A172 (cell line): Measurements from ENCODE around the gene RAB40B. TPM values are rescaled to one million over a fixed set of nuclear protein-coding genes. Genes with fewer than 3 reads are reported as not detected.

Experiments used
- DNase-seq: peaks from one replicate; pipeline ENCODE4 v3.0.0-alpha.2; 2015; ENCODE audit warnings: low spot score
- total RNA-seq: library from RNA; depleted of rRNA; stranded (reverse); fragments of >200 nt; shearing (Covaris generic); gene quantifications from 2 replicates; pipeline ENCODE4 v1.2.3, GENCODE V29; 2014

RAB40B gene
- total RNA-seq, 1 experiment from 2014 or later = 9.9 TPM

DNA sequence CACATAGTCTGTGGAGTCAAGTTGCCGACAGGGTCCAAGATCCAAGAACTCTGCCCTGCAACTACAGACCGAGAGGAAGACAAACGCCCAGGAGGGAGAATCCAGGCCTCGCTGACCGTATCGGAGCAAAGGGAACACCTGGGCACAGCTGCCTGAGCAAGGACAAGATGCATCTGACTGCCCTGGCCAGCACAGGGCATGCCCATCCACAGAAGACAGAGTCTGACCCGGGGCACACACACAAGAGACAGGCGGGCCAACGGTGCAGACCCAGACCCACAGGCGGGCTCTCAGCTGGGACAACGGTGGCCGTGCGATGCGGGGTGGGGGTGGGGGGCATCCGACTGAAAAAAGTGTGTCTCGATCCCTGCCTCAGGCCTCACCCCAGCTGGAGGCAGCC is 6.2 kb downstream of the RAB40B start:
- no peak for DNase-seq

DNA sequence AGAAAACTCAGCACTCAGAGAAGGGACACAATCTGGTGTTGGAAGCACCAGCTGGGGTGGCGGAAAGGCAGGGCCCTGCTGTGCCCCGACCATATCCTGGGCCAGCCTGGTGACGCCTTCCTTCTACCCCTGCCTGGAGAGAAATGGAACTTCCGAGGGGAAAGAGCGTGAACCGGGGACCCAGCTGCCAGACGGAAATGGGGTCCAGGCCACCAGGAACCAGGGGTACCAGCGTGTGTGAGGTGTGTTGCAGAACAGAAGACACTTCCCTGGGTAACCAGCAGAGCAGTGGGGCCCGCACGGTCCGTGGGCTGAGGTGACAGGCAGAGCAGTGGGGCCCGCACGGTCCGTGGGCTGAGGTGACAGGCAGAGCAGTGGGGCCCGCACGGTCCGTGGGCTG is 6.8 kb downstream of the RAB40B start:
- no peak for DNase-seq

DNA sequence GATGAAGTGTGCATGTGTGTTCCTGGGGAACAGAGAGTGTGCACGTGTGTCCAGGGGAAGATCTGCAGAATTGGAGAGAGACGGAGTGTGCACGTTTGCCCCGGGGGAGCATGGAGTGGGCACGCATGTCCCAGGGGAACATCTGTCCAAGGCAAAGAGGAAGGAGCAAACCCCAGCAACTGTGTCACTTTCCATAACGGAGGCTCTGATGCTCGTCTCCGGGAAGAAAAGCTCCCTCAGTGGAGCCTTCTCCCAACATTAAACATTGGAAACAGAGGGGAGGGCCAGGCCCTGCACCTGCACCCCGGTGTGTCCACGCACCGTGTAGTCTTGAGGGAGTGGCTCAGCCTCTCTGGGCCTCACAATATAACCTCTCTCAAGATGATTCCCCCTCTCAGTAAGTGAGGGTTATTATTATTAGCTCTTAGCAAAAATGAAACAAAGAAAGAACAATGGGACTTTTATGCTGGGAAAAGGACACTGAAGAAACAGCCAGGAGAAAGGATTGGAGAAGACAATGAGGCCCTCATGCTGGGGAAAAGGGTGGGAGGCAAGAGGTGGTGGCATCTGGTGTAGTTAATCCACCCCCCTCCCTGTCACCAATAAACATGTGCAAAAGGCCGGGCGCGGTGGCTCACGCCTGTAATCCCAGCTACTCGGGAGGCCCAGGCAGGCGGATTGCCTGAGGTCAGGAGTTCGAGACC is 7.6 kb downstream of the RAB40B start:
- no peak for DNase-seq

DNA sequence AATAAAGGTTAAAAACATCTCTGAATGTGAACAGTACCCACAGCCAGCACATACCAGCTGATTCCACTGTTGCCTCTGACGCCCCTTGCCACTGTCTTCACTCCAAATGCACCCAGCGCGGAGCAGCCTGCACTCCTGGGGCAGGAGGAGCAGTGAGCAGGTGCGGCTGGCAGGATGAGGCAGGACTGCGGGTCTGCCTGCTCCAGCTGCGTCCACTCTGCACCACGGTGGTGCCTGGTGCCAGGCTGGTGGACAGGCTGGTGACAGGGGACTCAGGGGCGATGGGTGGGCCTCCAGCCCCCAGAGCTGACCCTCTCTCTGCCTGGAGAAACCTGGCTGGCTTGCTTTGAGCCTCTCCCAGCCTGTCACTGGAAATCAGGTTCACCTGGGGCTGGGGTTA is 9.4 kb downstream of the RAB40B start:
- no peak for DNase-seq

DNA sequence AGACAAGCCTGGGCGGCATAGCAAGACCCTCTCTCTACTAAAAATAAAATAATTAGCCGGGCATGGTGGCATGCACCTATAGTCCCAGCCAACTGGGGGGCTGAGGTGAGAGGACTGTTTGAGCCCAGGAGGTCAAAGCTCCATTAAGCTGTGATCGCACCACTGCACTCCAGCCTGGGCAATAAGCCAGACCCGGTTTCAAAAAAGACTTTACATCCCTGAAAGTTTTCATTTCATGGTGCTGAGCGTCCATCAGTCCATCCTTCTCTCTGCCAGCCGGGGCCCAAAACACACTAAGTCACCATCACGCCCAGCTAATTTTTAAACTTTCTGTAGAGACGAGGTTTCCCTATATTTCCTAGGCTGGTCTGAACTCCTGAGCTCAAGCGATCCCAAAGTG is 10.6 kb downstream of the RAB40B start:
- no peak for DNase-seq

DNA sequence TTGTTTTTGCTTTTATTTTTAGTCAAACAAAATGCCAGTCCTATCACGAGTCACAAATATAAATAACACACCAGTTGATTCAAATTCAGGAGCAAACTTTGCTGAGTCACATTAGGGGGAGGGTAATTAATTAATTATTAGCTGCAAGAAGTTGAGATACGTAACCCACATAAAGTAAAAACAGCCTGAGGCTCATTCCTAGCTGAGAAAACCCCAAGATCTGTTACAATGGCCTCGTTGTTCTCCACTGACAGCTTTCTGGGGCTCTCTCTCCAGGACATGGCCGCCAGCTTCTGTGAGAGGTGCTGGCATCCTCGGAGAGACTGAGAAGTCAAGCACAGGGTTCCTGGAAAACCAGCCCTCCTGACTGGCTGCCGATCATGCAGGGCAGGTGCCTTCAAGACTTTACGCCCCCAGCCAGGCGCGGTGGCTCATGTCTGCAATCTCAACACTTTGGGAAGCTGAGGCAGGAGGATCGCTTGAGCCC is 11.1 kb downstream of the RAB40B start:
- no peak for DNase-seq

DNA sequence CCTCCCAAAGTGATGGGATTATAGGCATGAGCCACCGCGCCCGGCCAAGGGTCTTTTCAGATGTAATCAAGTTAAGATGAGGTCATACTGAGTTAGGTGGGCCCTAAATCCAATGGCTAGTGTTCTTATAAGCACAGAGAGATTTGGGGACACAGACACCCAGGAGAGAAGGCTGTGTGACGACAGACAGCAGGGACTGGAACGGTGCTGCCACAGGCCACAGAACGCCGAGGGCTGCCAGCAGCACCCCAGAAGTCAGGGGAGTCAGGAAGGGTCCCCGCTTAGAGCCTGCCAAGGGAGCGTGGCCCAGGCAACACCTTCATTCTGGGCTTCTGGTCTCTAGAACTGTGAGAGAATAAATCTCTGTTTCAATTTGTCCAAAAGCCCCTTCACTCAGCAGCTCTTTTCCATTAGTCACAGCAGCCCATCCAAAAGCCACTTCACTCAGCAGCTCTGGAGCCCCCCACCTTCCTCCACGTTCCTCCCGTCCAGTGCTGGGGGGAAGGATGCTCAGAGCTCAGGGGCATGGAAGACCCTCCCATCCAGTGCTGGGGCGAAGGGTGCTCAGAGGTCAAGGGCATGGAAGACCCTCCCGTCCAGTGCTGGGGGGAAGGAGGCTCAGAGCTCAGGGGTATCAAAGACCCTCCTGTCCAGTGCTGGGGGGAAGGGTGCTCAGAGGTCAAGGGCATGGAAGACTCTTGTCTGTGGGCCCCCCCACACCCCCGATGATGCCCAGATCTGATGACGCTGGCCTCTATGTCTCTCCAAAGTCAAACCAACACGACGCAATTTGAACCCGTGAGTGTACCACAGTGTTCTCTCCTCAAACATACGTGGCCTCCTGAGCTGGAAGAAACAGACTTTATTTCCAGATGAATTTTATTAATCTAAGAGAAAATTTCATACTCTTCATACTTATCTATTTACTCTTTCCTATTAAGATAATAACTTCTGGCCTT is 11.9 kb downstream of the RAB40B start:
- DNase-seq = no peak

DNA sequence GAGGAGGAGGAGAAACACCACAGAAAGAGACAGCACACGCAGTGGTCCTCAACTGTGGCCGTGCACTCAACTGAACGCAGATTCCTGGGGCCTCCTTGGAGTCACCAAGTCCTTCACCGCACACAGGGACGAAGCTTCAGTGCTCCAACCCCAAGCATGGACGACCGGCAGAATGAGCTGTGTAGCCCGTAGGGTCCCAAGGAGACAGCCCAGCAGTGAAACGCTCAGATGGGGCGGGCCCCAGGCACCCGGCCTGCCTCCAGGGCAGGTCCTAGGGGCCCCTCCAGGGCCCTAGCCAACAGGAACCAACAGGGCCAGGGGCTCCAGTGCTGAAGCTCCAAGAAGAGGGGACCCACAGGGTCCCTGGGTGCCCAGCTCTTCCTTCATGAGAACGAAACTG is 13.2 kb downstream of the RAB40B start:
- DNase-seq = no peak

DNA sequence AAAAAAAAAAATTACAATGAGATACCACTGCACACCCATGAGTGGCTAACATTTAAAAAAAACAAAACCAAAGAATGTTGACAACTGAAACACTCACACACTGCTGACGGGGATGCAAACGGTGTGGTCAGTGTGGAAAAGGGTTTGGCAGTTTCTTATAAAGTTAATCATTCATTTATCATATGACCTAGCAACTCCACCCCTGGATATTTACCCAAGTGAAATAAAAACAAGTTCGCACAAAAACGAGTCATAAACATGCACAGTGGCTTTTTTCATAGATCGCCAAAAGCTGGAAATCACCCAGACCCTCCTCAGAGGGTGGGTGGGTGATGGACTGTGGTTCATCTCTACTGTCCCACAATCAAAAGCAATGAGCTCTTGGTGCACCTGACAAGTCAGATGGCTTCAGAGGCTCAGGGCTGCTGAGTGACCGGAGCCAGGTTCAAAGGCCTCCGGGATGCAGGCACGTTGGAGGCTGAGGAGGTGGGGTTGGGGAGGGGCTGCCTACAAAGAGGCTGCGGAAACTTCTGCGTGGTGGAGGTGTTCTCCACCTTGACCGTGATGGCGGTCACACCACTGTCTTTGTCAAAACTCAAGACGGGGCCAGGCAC is 14.2 kb downstream of the RAB40B start:
- DNase-seq = peak; percentile 17

DNA sequence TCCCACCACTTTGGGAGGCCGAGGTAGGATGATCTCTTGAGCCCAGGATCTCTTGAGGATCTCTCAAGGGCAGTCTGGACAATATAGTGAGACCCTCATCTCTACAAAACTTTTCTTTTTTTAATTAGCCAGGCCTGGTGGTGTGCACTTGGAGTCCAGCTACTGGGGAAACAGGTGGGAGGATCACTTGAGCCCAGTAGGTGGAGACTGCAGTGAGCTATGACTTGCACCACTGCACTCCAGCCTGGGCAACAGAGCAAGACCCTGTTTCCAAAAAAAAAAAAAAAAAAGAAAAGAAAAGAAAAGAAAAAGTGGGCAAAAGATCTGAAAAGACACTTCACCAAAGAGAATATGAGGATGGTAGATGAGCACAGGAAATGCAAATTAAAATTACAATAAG is 15.0 kb downstream of the RAB40B start:
- DNase-seq = no peak

DNA sequence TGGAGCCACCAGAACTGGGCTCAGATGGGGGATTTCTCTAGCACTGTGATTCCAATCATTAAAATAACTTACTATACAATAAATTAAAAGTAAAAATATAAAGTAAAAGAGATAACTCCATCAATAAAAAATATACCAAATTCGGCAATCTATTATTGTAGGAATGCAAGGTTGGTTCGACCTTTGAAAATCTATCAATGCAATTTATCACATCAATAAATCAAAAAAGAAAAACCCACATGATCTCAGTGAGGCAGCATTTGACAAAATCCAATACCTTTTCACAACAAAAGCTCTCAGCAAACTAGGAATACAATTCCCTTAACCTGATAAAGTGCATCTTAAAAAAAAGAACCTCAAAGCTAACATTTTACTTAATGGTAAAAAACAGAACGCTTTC is 17.0 kb downstream of the RAB40B start:
- no peak for DNase-seq

DNA sequence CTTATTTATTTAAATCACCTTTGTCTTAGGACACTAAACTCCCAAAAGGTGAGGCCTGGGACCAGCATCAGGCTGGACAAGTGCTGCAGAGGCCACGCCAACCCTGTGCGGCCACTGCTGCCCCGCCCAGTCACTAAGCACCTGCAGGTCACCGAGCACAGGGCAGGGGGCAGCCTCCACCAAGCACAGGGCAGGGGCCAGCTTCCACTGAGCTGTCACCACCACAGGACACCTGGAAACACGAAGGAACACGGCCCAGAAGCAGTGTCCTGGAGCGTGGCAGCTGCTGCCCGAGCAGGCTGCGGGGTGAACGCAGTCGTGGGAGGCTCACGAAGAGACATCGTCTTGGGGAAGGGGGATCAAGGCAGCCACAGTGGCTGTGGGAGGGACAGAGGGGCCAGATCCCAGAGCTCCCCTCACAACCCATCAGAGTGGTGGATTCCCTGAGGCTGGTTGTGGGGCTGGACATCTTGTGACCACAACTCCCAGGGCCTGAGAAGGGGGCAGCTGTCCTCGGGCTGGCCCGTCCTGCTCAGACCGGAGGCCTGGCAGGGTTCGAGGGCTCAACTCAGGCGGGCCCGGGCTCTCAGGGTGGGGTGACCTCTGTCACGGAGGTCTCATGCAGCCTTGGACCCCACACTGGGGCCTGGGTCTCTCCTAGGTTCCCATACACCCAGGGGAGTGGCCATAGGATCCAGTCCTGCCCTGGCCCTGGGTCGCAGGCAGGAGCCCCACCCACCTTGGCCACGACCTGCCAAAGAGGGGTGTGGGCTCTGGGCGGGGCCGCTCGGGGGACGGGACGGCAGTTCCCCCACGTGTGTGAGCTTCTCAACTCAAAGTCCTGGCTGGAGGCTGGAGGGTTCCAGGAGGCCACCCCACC is 18.7 kb downstream of the RAB40B start:
- DNase-seq = no peak

DNA sequence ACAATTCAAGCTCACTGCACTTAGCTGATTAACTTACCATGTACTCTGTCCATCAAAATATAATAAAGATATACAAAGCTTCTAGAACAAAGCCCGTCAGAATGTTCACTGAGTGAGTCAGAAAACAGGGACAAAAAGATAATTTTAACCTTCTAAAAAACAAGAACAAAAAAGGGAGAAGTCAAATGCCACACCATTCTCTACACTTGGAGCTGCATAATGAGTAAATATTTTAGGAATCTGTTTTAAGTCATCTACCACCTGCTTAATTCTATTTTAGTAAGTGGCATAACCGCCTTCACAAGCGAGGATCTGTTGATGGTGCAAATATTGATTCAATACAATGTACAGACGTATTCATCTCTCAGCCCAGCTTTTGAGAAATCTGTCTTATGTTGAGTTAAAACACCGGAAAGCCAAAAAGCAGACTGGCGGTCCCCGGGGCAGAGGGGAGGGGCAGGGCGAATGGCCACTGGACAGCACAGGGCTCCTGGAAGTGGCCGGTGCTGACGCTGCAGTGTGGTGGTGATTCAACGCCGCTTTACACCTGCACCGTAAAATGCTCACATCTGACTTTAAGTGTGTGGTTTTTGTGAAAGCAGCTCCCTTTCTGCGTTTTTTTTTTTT is 20.1 kb downstream of the RAB40B start:
- no peak for DNase-seq

DNA sequence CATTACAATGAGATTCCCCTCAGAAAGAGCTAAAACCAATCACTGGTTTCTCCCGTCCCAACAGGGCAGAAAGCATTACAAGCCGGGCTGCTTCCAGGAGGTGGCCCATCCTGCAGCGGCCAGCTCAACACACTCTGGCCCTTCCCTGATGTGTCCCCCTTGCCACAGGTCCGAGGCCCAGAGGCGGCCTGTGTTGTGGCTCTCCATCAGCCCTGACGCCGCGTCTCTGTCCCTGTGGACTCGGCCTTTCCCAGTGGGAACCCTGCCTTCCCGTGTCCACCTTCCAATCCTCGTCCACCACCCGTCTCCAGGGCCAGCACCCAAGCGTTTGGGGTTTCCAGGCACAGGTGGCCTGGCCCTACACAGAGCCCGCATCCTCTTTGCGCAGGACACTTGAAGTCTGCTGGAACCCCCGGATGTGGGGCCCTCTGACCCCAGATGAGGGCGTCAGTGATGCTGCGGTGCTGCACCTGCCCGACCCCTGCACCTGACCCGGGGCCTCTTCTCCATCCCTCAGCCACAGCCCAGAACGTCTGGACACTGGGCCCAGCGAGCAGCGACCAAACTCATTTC is 21.1 kb downstream of the RAB40B start:
- DNase-seq = no peak

DNA sequence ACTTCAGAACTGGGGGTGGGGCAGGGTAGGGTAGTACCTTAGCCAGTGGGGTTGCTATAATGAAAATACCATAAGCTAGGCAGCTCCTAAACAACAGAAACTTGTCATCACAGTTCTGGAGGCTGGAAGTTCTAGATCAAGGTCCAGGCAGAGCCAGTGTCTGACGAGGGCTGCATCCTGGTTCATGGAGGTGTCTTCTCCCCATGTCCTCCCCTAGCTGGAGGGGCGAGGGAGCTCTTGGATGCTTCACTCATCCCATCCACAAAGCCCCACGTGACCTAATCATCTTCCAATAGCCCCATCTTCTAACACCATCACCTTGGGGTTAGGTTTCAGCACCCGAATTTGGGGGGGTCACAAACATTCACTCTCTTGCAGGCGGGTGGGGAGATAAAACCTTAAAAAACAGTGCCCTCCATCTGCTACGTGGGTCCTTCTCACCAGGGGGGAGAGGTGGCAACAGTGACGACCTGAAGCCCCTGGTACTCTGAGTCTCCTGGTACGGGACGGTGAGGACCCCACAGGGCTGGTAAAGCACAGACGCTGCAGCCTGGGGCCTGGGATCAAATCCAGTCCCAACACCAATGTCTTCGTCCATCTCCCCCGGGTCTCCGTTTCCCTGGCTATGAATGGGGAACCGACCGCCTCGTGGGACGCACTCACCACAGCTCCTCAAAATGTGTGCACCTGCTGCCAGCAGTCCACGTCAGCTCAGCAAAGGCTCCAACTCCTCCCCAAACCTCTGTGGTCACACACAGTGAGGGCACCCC is 22.8 kb downstream of the RAB40B start:
- DNase-seq = no peak

DNA sequence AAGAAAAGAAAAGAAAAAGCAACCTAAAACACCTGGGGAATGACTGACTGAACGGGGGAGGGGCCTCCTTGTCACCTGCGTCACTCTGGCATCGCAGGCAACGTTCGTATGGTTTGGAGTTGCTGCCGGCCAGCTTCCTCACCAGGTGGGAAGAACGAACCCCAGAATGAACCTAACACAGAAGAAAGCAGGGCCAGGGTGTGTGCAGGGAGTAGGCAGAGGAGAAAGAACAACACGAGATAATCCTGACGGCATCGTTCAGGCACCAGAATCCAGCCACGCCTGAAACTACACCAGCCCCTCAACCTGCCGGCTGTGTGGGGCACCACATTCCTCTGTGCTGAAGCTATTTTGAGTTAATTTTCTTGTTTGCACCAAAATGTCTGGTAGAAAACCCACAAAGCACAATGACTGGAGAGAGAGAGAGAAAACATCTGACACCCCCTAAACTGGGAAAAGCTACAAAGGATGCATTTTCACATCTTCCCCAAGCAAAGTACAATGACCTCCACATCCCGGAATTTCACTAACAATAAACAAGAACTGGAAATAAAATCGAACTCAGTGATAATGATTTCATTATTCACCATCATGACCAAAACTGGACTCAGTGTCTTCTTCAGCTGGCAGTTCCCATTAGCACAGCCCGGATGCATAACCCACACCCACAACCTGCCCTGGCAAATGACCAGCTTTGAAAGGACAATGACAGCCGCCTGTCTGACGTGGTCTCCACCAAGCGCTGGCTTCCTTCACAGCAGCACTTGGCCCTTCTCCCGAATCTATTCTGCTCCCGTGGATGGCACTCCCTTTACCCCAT is 23.6 kb downstream of the RAB40B start:
- no peak for DNase-seq

DNA sequence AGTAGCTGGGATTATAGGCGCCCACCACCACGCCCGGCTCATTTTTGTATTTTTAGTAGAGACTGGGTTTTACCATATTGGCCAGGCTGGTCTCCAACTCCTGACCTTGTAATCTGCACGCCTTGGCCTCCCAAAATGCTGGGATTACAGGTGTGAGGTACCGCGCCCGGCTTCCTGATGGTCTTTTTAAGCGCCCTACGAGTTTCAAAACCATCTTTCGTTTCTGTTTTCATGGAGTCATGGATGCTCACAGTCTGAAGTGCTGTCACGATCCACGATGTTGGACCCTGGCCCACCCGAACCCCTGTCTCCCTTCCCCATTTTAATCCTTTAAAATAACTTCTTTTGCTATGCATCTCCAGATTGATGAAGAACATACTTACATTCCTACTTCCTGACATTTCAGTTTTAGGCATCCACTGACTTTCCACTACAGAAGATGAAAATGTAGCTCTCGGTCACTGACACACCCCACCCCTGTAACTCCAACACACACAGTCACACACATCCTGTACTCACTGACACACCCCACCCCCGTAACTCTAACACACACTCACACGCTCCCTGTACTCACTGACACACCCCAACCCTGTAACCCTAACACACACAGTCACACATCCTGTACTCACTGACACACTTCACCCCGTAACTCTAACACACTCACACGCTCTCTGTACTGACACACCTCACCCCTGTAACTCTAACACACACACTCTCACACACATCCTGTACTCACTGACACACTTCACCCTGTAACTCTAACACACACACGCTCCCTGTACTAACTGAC is 27.6 kb downstream of the RAB40B start:
- no peak for DNase-seq

DNA sequence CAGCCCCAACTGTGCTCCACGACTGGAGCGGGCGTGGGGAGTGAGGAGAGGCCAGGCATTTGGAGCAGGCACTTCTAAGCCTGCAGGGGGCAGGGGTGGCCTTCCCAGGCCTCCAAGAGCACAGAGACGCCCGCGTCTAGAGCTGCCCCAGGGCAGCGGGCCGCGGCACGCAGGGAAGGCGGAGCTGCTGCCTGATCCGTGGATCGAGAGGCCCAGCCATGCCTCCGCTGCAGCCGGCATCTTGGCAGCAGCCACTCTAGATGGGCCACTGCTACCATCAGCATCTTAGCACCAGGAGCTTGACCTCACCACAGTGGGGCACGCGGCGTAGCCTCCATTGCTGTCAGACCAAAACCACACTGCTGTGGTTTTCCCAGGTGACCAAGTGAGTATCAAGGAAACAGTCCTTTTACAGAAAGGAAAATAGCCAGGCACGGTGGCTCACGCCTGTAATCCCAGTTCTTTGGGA is 29.8 kb downstream of the RAB40B start:
- DNase-seq = no peak
